ENCODE measurements around the gene THEMIS.

GRCh38 chr6:127695108-127695507, 205.8 kb downstream of the THEMIS start:
- no peak for TF ChIP-seq GATA2 (IDR thresholded peaks at IDR 0.05; ENCODE audit: low read depth, low read length)
- no peak for TF ChIP-seq GATA3 (IDR thresholded peaks at IDR 0.05; ENCODE audit: low read depth, low read length)
